Esophagus muscularis mucosa (tissue), 4 donors: ENCODE measurements around the gene SFRP5.

Experiments used
- CTCF ChIP-seq, 3 experiments: fragments of 200-600 bp in 2 of 3; fragments of 450-650 bp in 1 of 3; sonication (generic) in 2 of 3; IDR thresholded peaks; one replicate each; pipeline ENCODE4 v1.5.1; 2017 to 2019; ENCODE audit warnings: antibody characterized with exemption in 3 of 3, mild to moderate bottlenecking in 2 of 3, moderate library complexity in 1 of 3
- EP300 ChIP-seq: sonication (generic); formaldehyde crosslinking; IDR thresholded peaks from one replicate; pipeline ENCODE4 v1.6.1; 2017; ENCODE audit warnings: antibody characterized with exemption
- POLR2A ChIP-seq: fragments of 450-650 bp; IDR thresholded peaks from one replicate; pipeline ENCODE4 v1.6.1; 2017; ENCODE audit warnings: antibody characterized with exemption, moderate library complexity, mild to moderate bottlenecking, low read depth
- POLR2AphosphoS5 ChIP-seq, 2 donors: sonication (generic); formaldehyde crosslinking; IDR thresholded peaks; one replicate each; pipeline ENCODE4 v1.6.1; 2017; ENCODE audit warnings: antibody characterized with exemption in 2 of 2

DNA sequence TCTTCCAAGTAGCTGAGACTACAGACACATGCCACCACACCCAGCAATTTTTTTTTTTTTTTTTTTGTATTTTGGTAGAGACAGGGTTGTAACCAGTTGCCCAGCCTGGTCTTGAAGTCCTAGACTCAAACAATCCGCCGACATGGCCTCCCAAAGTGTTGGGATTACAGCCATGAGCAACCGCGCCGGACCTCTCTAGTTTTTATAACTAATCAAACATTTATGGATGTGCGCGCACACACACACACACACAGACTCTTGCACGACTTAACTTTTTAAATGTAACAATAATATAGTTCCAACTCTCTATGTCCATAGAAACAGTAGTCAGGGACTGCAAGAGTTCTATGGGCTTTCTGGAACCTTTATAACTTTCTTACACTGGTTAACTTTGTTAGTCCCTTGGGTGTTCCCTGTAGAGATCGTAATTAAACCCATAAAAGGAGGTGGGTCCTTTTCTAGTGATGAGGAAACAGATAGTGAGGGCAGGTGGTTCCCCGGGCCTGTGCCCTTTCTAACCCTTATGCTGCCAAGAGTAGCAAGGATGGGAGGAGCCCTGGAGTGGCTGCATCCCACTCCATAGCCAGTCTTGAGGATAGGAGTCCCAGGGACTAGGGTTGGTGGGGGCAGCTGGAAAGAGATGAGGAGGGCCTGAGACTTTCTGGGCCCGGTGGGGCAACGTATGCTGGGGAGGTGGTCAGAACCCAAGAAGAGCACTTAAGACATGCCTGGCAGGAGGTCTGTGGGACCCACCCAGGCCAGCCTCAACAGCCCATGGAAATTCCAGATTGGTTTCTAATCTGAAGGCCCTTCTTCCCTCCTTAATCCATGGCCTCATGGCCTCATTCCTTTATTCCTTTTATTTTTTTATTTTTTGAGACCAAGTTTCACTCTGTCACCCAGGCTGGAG is 49.7 kb downstream of the SFRP5 start:
- no peak for TF ChIP-seq CTCF (IDR thresholded peaks at IDR 0.05)
- TF ChIP-seq POLR2AphosphoS5 (IDR thresholded peaks at IDR 0.05), result no peak
- no peak for TF ChIP-seq POLR2A
- no peak for TF ChIP-seq EP300
